ENCODE data around the gene PERP.

GRCh38 chr6:138117376-138117914, 10.2 kb upstream of the PERP start:
- no peak for TF ChIP-seq POLR2A (IDR thresholded peaks at IDR 0.05)
- TF ChIP-seq CTCF (IDR thresholded peaks at IDR 0.05): no peak

All from right lobe of liver (tissue), 4 donors.